HCT116 (cell line): ENCODE measurements around the gene SLC1A1. TPM values are rescaled to one million over a fixed set of nuclear protein-coding genes. Genes with fewer than 3 reads are reported as not detected.
A peak's percentile ranks its signal among the peaks of the same experiment; 100 is the strongest.

Experiments used
- ATAC-seq: fragments of 200-7000 bp; cut with Tn5 transposase; 2 replicates; pipeline ENCODE4 v1.9.1; 2020; ENCODE audit warnings: mild to moderate bottlenecking, moderate library complexity
- BruUV-seq: library from RNA; stranded (reverse); fragments of 400-500 nt; replicated peaks from 2 replicates; lab custom pipeline; 2021; lab: Mats Ljungman, UMichigan
- CTCF ChIA-PET: fragments of 300-600 bp; sonication (Branson Sonifier 250); formaldehyde crosslinking; loops from one replicate; lab custom pipeline; 2021; ENCODE audit warnings: antibody characterized with exemption; lab: Charles Lee
- POLR2A ChIA-PET: fragments of 300-600, 350-600 bp; sonication (Branson Sonifier 250); formaldehyde crosslinking; loops from one replicate; lab custom pipeline; 2021; ENCODE audit warnings: antibody characterized with exemption; lab: Charles Lee
- RAD21 ChIA-PET, 2 experiments: fragments of 300-600 bp; sonication (Branson Sonifier 250); formaldehyde crosslinking; loops; one replicate each; lab custom pipeline; 2023; ENCODE audit warnings: low total read pairs in 2 of 2; ENCODE audit not compliant: uncharacterized antibody in 2 of 2, unreplicated experiment in 2 of 2, low non-redundant PET in 1 of 2; lab: Charles Lee
- DNase-seq: peaks from one replicate; pipeline ENCODE4 v3.0.0-alpha.2; 2010; ENCODE audit warnings: low read depth, low spot score
- H2AFZ ChIP-seq: fragments of 200-600 bp; shearing (Covaris generic), sonication (generic); 2 replicates; pipeline ENCODE4 v1.6.1; 2017; ENCODE audit warnings: low read depth, mixed run types, mixed read lengths, antibody characterized with exemption, low read length; ENCODE audit not compliant: poor library complexity, severe bottlenecking
- H3K27ac ChIP-seq: 2 replicates; pipeline ENCODE4 v1.5.1; 2012; ENCODE audit warnings: low read depth, low read length
- H3K27me3 ChIP-seq: fragments of 200-600 bp; sonication (generic); 2 replicates; pipeline ENCODE4 v1.6.1; 2016; ENCODE audit warnings: mixed run types, low read length, mixed read lengths; ENCODE audit not compliant: insufficient read depth
- H3K36me3 ChIP-seq, 2 experiments: fragments of 200-500 bp in 1 of 2; fragments of 200-600 bp in 1 of 2; sonication (Bioruptor generic) in 1 of 2; sonication (generic) in 1 of 2; 2 replicates each; pipeline versions ENCODE4 v1.5.1 to v1.6.1; 2014 to 2016; ENCODE audit warnings: low read length in 2 of 2, inconsistent platforms in 1 of 2, mixed read lengths in 1 of 2, mixed run types in 1 of 2; ENCODE audit not compliant: insufficient read depth in 2 of 2, control insufficient read depth in 1 of 2
- H3K4me1 ChIP-seq, 2 experiments: fragments of 200-600 bp in 1 of 2; sonication (generic) in 1 of 2; 2 replicates each; pipeline versions ENCODE4 v1.5.1 to v1.6.1; 2012 to 2017; ENCODE audit warnings: low read length in 2 of 2, inconsistent platforms in 1 of 2, mild to moderate bottlenecking in 1 of 2, mixed read lengths in 1 of 2, mixed run types in 1 of 2, moderate library complexity in 1 of 2; ENCODE audit not compliant: insufficient read depth in 2 of 2, control insufficient read depth in 1 of 2
- H3K4me2 ChIP-seq: fragments of 200-600 bp; sonication (generic); 2 replicates; pipeline ENCODE4 v1.6.1; 2017; ENCODE audit warnings: mixed run types, low read length, mixed read lengths
- H3K4me3 ChIP-seq, 2 experiments: fragments of 200-600 bp in 1 of 2; sonication (generic) in 1 of 2; replicated peaks in 1 of 2; 2 replicates each; pipeline ENCODE4 v1.5.1; 2011 to 2016; ENCODE audit warnings: low read length in 2 of 2, control low read depth in 1 of 2, low read depth in 1 of 2, mild to moderate bottlenecking in 1 of 2, mixed read lengths in 1 of 2, mixed run types in 1 of 2
- H3K79me2 ChIP-seq: fragments of 200-600 bp; sonication (generic); 2 replicates; pipeline ENCODE4 v1.6.1; 2017; ENCODE audit warnings: mild to moderate bottlenecking, mixed run types, low read length, moderate library complexity, mixed read lengths; ENCODE audit not compliant: insufficient read depth
- H3K9ac ChIP-seq: fragments of 200-600 bp; sonication (generic); 2 replicates; pipeline ENCODE4 v1.6.1; 2016; ENCODE audit warnings: low read length, mixed read lengths
- H3K9me2 ChIP-seq: fragments of 200-600 bp; sonication (generic), shearing (Covaris generic); 2 replicates; pipeline ENCODE4 v1.6.1; 2017; ENCODE audit warnings: mixed run types, mild to moderate bottlenecking, moderate library complexity; ENCODE audit not compliant: insufficient read depth
- H3K9me3 ChIP-seq, 2 experiments: fragments of 200-500 bp in 1 of 2; fragments of 200-600 bp in 1 of 2; sonication (Bioruptor generic) in 1 of 2; sonication (generic) in 1 of 2; 2 replicates each; pipeline ENCODE4 v1.6.1; 2014 to 2017; ENCODE audit warnings: low read length in 2 of 2, mixed read lengths in 2 of 2, inconsistent platforms in 1 of 2, low read depth in 1 of 2, mild to moderate bottlenecking in 1 of 2, mixed run types in 1 of 2, moderate library complexity in 1 of 2; ENCODE audit not compliant: control insufficient read depth in 1 of 2, insufficient read depth in 1 of 2
- H4K20me1 ChIP-seq: fragments of 200-600 bp; sonication (generic), shearing (Covaris generic); 2 replicates; pipeline ENCODE4 v1.6.1; 2017; ENCODE audit warnings: mixed run types, mild to moderate bottlenecking, moderate library complexity; ENCODE audit not compliant: insufficient read depth
- CBX3 ChIP-seq: IDR thresholded peaks from 2 replicates; pipeline ENCODE4 v1.6.1; 2012; ENCODE audit warnings: low read depth
- CEBPB ChIP-seq: IDR thresholded peaks from 2 replicates; pipeline ENCODE4 v1.6.1; 2012; ENCODE audit warnings: low read depth
- CTCF ChIP-seq, 3 experiments: fragments of 200-600 bp in 1 of 3; sonication (generic) in 1 of 3; IDR thresholded peaks in 2 of 3; conservative IDR thresholded peaks in 1 of 3; 2 replicates each; pipeline ENCODE4 v1.5.1; 2012 to 2017; ENCODE audit warnings: low read depth in 2 of 3, low read length in 2 of 3, antibody characterized with exemption in 1 of 3, borderline replicate concordance in 1 of 3, control low read depth in 1 of 3, mild to moderate bottlenecking in 1 of 3, mixed read lengths in 1 of 3, mixed run types in 1 of 3, moderate library complexity in 1 of 3; ENCODE audit not compliant: insufficient read depth in 1 of 3
- EZH2phosphoT487 ChIP-seq: fragments of 200-600 bp; IDR thresholded peaks from 2 replicates; pipeline ENCODE4 v1.6.1; 2018; ENCODE audit warnings: antibody characterized with exemption, borderline replicate concordance
- FOSL1 ChIP-seq: IDR thresholded peaks from 2 replicates; pipeline ENCODE4 v1.6.1; 2012; ENCODE audit warnings: low read depth
- JUND ChIP-seq: IDR thresholded peaks from 2 replicates; pipeline ENCODE4 v1.6.1; 2012
- MAX ChIP-seq: IDR thresholded peaks from 2 replicates; pipeline ENCODE4 v1.6.1; 2012
- POLR2A ChIP-seq: IDR thresholded peaks from 2 replicates; pipeline ENCODE4 v1.7.0; 2011; ENCODE audit warnings: borderline replicate concordance; ENCODE audit not compliant: insufficient read depth, insufficient read length; ENCODE audit errors: extremely low read depth
- SIN3A ChIP-seq: IDR thresholded peaks from 2 replicates; pipeline ENCODE4 v1.6.1; 2012; ENCODE audit warnings: low read depth
- TCF7L2 ChIP-seq: IDR thresholded peaks from 2 replicates; pipeline ENCODE4 v1.7.0; 2011; ENCODE audit warnings: borderline replicate concordance, inconsistent platforms; ENCODE audit not compliant: insufficient read depth, insufficient read length; ENCODE audit errors: extremely low read depth
- YY1 ChIP-seq: IDR thresholded peaks from 2 replicates; pipeline ENCODE4 v1.6.1; 2011; ENCODE audit warnings: low read length, low read depth, moderate library complexity, mild to moderate bottlenecking; ENCODE audit not compliant: insufficient replicate concordance; ENCODE audit errors: extremely low read depth
- ZBTB33 ChIP-seq: IDR thresholded peaks from 2 replicates; pipeline ENCODE4 v1.6.1; 2011; ENCODE audit warnings: mild to moderate bottlenecking, low read length, moderate library complexity; ENCODE audit not compliant: insufficient replicate concordance; ENCODE audit errors: extremely low read depth
- ZFX ChIP-seq: fragments of 450-650 bp; IDR thresholded peaks from 2 replicates; pipeline ENCODE4 v1.6.1; 2017
- ZNF274 ChIP-seq: fragments of 200-500 bp; sonication (Bioruptor generic); IDR thresholded peaks from 2 replicates; pipeline ENCODE4 v1.6.1; 2014; ENCODE audit warnings: mild to moderate bottlenecking, low read depth, low read length, inconsistent platforms
- intact Hi-C: fragments of 100-400 bp; cut with micrococcal nuclease; formaldehyde crosslinking; loops from 2 replicates; pipeline ENCODE4 v1.10.0; 2022
- total RNA-seq: library from RNA; stranded (reverse); gene quantifications from one replicate; pipeline ENCODE4 v1.2.1, GENCODE V29; 2021; ENCODE audit not compliant: unreplicated experiment
- TF ChIP-seq, protein P1 (sequence below): IDR thresholded peaks from 2 replicates; pipeline ENCODE4 v1.6.1; 2012

SLC1A1 gene
- total RNA-seq, 1 experiment from 2014 or later: 6.8 TPM

DNA sequence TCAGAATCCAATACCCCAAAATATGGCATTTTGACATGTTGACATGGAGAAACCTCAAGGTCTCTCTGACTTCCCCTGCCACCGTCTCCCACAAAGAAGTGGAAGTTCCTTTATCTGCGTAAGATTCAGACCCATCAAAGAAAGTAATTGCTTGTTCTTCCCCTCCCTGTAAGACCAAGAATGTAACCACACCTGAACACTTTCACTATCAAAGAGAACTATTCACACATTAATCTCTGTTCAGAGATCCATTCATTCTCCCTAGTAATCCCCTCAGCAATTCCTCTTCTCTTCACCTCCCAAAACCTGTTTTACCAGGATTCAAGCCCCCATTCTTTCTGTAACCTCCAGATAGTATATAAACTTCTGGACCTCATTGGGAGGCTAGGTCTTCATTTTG, 4.1 kb upstream of the SLC1A1 start:
- BruUV-seq: no TSS peak
- POLR2A ChIA-PET: no interaction called here
- no peak overlapping the region for H3K4me2 ChIP-seq
- H4K20me1 ChIP-seq: no peaks in the 10 kb centered on the region
- no peaks in the 10 kb centered on the region for H3K79me2 ChIP-seq
- no peaks in the 10 kb centered on the region for H3K9me3 ChIP-seq
- ATAC-seq: no peak
- RAD21 ChIA-PET: no interaction called here
- H3K4me3 ChIP-seq: no peak overlapping the region
- intact Hi-C loops: no loop called here
- no peak overlapping the region for H3K9ac ChIP-seq
- H3K9me2 ChIP-seq: no peaks in the 10 kb centered on the region
- H3K36me3 ChIP-seq: no peaks in the 10 kb centered on the region
- peaks cover 4 to 5% of the 10 kb centered on the region in 2 experiments; a peak in 2 of 4 replicates for H3K4me1 ChIP-seq
- no peak overlapping the region for H3K27ac ChIP-seq
- TF ChIP-seq FOSL1: no peak
- no peaks in the 10 kb centered on the region for H3K27me3 ChIP-seq
- no peak overlapping the region for H2AFZ ChIP-seq
- CTCF ChIA-PET: no interaction called here
- no peak for DNase-seq

GRCh38 chr9:4489562-4489918, 728 bp upstream of the SLC1A1 start:
- ChIA-PET POLR2A (no interaction called here), CTCF (no interaction called here), RAD21 (no interaction called here)
- Histone ChIP-seq H3K36me3 (no peaks in the 10 kb centered on the region), H3K9me3 (no peaks in the 10 kb centered on the region), H3K79me2 (no peaks in the 10 kb centered on the region), H3K9me2 (no peaks in the 10 kb centered on the region), H4K20me1 (no peaks in the 10 kb centered on the region), H3K4me2 (peak overlapping the region; percentile 98), H3K4me1 (peaks cover 4 to 12% of the 10 kb centered on the region in 2 experiments; a peak in 3 of 4 replicates), H3K27ac (peak overlapping the region; percentile 43; the same call in 1 of the 2 replicates), H3K4me3 (peak overlapping the region; percentile 72 to 73), H2AFZ (peak overlapping the region; percentile 76), H3K9ac (peak overlapping the region; percentile 57), H3K27me3 (no peaks in the 10 kb centered on the region)
- intact Hi-C loops: no loop called here
- no TSS peak for BruUV-seq
- no peak for DNase-seq
- TF ChIP-seq CEBPB (no peak), CBX3 (no peak), POLR2A (no peak), SIN3A (no peak), CTCF (IDR thresholded peaks at IDR 0.05 in 2 of 3, conservative IDR thresholded peaks at IDR 0.05 in 1 of 3; ENCODE audit: borderline replicate concordance in 1 of 3, insufficient read depth in 1 of 3, low read depth in 2 of 3, low read length in 2 of 3) (no peak), EZH2phosphoT487 (no peak), ZNF274 (no peak), MAX (no peak), JUND (no peak), TCF7L2 (no peak), FOSL1 (no peak), ZBTB33 (no peak), ZFX (no peak), YY1 (no peak)
- TF ChIP-seq, protein P1, sequence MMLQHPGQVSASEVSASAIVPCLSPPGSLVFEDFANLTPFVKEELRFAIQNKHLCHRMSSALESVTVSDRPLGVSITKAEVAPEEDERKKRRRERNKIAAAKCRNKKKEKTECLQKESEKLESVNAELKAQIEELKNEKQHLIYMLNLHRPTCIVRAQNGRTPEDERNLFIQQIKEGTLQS: no peak
- ATAC-seq: peak; percentile 52
